HG03342 (cell line): ENCODE results near the gene DYNLL1.
A peak's percentile ranks its signal among the peaks of the same experiment; 100 is the strongest.
"Not testable (repeated sequence)": the region's sequence is repeated elsewhere in the genome, so short reads cannot be mapped to it uniquely, and the experiment has no call there.

Source experiments
- ATAC-seq: cut with Tn5 transposase; IDR thresholded peaks from one replicate; pipeline ENCODE4 v1.9.1; 2021; ENCODE audit warnings: mild to moderate bottlenecking, moderate library complexity; ENCODE audit not compliant: unreplicated experiment

The DYNLL1 gene

GRCh38 chr12:120504587-120504986, 8.7 kb downstream of the DYNLL1 start:
- ATAC-seq: no peak

GRCh38 chr12:120508537-120508936, 12.6 kb downstream of the DYNLL1 start:
- no peak for ATAC-seq

- ATAC-seq: no peak
Measured at GRCh38 chr12:120514002-120514401, 18.1 kb downstream of the DYNLL1 start.

- no peak for ATAC-seq
Measured at GRCh38 chr12:120515496-120515895, 19.6 kb downstream of the DYNLL1 start.

- ATAC-seq: not testable (repeated sequence)
Measured at GRCh38 chr12:120519324-120519723, 23.4 kb downstream of the DYNLL1 start.

- no peak for ATAC-seq
Measured at GRCh38 chr12:120522568-120522967, 26.7 kb downstream of the DYNLL1 start.

GRCh38 chr12:120528861-120529525, 33.1 kb downstream of the DYNLL1 start, which contains the start of gene COQ5:
Gene COQ5, minus strand, starts transcription at chr12:120529158. Its CDS starts 17 bp downstream, at chr12:120529141.
- peak; percentile 73 for ATAC-seq

GRCh38 chr12:120529641-120530417, 33.9 kb downstream of the DYNLL1 start:
- ATAC-seq: no peak

- ATAC-seq: not testable (repeated sequence)
Measured at GRCh38 chr12:120530418-120530761, 34.5 kb downstream of the DYNLL1 start.

- no peak for ATAC-seq
Measured at GRCh38 chr12:120532701-120533238, 36.9 kb downstream of the DYNLL1 start.

GRCh38 chr12:120534203-120534702, 38.3 kb downstream of the DYNLL1 start, which contains the start of gene RNF10:
Gene RNF10, plus strand, starts transcription at chr12:120534356. Its CDS starts 456 bp downstream, at chr12:120534812.
- peak; percentile 67 for ATAC-seq

GRCh38 chr12:120534703-120535655, 39.1 kb downstream of the DYNLL1 start:
- peak; percentile 33 for ATAC-seq

- ATAC-seq: no peak
Measured at GRCh38 chr12:120536064-120536791, 40.3 kb downstream of the DYNLL1 start.

GRCh38 chr12:120537856-120538220, 41.9 kb downstream of the DYNLL1 start:
- ATAC-seq: no peak

GRCh38 chr12:120538281-120539156, 42.6 kb downstream of the DYNLL1 start:
- no peak for ATAC-seq

GRCh38 chr12:120539303-120539702, 43.4 kb downstream of the DYNLL1 start:
- no peak for ATAC-seq

- ATAC-seq: no peak
Measured at GRCh38 chr12:120540445-120540844, 44.5 kb downstream of the DYNLL1 start.

GRCh38 chr12:120542166-120542565, 46.3 kb downstream of the DYNLL1 start:
- ATAC-seq: no peak

GRCh38 chr12:120544691-120545090, 48.8 kb downstream of the DYNLL1 start:
- ATAC-seq: no peak
